ENCODE measurements around the gene GNG7.

GNG7 gene

GRCh38 chr19:2702170-2703076 lies at the start of gene GNG7:
Gene GNG7, minus strand, starts transcription at chr19:2702694. Its CDS starts 182,006 bp downstream, at chr19:2520688.
- DNase-seq (ENCODE audit: low read depth in 2 of 2), result peak; percentile 95 to 99

GRCh38 chr19:2751438-2751830 lies 48.9 kb upstream of the GNG7 start:
- no peak for DNase-seq (ENCODE audit: low read depth in 2 of 2)

DNA sequence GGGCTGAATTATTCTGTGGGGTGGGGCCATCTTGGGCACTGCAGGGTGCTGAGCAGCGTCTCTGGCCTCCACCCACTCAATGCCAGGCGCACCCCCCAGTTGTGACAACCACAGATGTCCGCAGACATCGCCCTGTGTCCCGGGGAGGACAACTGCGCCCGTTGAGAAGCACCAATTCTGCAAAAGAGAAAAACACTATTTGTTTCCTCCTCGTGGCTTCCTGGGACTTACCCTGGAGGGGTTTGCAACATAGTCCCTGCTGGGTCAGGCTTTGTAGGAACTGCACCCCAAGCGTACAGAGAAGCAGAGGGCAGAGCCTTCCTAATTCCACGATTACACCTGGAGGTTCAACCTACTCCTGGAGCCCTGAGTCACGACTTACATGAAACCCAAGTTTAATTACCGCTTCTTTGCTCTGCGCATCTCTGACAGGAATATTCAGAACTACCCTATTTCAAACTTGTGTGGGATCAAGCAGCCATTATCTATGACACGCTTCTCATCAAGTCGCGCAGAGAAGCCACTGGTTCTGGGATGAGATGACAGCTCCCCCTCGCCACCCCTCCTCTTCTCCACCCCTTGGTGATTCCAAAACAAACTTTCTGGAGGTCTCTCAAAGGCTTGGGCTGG lies 48.4 kb upstream of the GNG7 start:
- no peak for DNase-seq (ENCODE audit: low read depth in 2 of 2)

- no peak for DNase-seq (ENCODE audit: low read depth in 2 of 2)
These were observed 44.9 kb upstream of the GNG7 start for GRCh38 chr19:2747349-2747748.

DNA sequence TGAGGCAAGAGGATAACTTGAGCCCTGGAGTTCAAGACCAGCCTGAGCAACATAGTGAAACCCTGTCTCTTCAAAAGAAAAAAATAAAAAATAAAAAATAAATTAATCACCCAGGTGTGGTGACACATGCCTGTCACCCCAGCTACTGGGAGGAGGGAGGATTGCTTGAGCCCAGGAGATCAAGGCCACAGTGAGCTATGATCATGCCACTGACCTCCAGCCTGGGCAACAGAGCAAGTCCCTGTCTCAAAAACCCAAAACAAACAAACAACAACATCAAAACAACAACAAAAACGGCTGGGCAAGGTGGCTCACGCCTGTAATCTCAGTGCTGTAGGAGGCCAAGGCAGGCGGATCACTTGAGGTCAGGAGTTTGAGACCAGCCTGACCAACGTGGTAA lies 41.6 kb upstream of the GNG7 start:
- no peak for DNase-seq (ENCODE audit: low read depth in 2 of 2)

DNA sequence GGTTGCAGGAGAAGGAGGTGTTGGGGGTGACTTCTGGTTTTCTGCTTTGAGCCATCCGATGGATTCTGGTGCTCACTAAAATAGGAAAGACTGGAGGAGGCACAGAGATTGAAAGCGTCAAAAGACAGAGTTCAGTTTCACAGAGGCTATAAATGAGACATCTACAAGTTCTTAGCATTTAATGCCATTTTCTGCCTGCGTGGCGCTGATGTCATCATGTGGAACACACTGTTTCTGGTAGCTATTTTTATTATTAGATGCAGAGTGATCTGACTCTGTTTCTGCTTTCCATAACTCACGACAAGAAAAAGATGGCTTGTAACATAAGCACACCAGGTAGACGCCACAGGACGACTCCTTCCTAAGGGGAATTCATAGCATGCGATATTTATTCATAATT lies 40.6 kb upstream of the GNG7 start:
- DNase-seq (ENCODE audit: low read depth in 2 of 2), result no peak

DNA sequence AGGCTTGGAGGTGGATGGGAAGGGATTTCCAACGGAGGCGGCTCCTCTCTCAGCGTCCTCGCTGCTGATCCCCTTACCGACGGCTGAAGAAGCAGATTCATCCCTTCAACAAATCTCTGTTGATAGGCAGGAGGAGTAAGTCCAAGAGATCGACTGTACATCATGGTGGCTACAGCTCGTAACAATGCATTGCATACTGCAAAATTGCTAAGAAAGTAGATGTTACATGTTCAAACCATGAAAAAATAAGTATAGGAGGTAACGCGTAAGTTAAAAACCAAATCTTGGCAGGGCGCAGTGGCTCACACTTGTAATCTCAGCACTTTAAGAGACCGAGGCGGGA lies 37.8 kb upstream of the GNG7 start:
- DNase-seq (ENCODE audit: low read depth in 2 of 2), result no peak

- DNase-seq (ENCODE audit: low read depth in 2 of 2), result peak; percentile 98 to 99
These were observed 37.3 kb upstream of the GNG7 start, which contains the start of gene SLC39A3 for GRCh38 chr19:2739602-2740313. Gene SLC39A3, minus strand, starts transcription at chr19:2740017. Its CDS starts 2,760 bp downstream, at chr19:2737257.

DNA sequence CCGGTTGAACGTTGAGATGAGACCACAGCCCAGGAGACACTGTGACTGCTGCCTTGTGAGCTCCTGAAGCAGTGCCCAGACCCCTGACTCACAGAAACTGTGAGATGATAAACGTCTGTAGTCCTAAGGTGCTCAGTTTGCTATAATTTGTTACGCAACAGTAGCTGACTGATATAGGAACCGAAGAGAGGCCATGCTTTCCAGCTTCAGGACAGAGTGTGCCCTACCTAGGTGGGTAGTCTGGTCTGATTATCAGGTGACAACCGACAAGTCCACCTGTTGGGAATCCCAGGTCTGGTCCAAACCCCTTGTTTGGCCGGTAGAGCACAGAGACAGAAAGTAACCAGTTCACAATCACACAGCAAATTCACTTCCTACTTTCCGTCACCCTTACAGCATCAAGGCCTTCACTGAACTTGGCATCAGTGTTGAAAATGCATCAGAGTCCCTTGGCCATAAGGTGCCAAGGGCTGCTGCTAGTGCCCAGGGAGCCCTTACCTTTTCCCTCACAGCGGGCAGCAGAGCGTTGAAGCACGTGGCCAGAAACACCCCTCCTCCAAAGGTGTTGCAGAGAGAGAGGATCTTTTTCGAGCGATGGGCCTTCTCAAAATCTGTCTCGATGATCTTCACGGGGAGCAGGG lies 34.2 kb upstream of the GNG7 start:
- no peak for DNase-seq (ENCODE audit: low read depth in 2 of 2)

GRCh38 chr19:2735374-2735773 lies 32.9 kb upstream of the GNG7 start:
- no peak for DNase-seq (ENCODE audit: low read depth in 2 of 2)

DNA sequence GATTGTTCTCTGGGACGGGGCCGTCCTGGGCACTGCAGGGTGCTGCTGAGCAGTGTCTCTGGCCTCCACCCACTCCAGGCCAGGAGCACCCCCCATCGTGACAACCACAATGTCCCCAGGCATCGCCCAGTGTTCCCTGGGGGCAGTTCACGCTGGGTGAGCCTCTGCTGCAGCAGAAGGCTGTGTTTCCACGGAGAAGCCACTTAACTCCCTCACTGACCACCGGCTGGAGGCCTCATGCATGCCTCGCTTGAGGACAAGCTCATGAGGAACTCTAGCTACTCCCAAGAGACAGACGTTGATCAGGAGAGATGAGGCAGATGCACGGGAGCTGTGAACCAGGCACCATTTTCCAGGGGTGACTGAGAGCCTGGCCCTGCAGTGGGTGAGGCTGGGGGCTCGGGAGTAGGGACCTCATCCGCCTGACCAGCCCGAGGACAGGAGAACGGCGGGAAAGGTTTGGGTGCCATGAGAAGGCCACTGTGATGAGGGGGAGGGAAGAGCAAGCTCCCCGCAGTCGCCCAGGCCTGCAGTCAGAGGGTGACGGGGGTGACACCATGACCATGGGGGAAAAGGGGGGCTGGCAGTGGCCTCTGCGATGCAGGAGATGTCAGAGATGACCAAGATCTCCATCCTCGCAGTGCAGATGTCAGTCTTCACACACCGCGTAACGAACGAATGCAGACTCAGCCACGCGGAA lies 32.2 kb upstream of the GNG7 start:
- no peak for DNase-seq (ENCODE audit: low read depth in 2 of 2)

DNA sequence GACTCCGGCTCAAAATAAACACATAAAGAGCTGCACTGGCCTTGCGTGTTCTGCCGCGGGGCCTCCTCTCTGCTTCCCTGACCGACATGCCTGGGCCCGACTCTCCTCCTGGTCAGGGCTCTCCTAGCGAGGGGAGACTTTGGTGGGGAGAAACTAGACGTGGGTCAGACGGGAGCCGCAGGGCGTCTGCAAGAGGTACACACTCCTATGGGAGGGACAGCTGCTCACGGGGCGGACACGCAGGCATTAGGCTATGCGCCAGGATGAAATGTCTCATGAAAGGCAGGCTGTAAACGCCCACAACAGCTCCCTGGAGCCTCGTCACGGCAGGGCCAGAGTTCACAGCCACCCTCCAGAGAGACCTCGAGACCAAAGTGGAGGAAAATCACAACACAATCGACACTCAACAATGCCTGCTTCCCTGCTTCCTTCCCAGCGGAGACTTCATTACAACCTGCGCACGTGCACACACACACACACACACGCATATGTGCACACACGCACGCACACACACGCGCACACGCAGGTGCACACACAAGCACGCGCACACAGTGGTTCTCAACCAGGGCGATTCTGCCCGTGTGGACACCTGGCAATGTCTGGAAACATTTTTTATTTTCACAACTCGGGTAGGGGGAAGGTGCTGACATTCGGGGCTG lies 31.6 kb upstream of the GNG7 start:
- DNase-seq (ENCODE audit: low read depth in 2 of 2), result no peak

DNA sequence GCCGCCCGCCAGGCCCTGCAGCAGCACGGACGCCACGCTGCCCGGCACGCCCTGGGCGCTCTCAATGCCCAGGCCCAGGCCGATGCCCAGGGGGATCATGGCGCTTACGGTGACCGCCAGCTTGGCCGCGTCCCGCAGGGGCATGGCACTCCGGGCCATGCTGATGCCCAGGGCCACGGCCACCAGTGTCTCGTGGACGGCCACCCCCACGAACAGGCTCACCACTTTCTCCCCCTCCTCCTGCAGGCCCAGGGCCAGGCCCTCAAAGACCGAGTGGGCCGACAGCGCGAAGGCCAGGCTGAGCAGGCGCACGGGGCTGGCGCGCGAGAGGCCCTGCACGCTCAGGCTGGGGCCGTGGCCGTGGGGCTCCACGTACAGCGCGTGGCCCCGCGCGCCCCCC lies 30.4 kb upstream of the GNG7 start:
- DNase-seq (ENCODE audit: low read depth in 2 of 2), result no peak

DNA sequence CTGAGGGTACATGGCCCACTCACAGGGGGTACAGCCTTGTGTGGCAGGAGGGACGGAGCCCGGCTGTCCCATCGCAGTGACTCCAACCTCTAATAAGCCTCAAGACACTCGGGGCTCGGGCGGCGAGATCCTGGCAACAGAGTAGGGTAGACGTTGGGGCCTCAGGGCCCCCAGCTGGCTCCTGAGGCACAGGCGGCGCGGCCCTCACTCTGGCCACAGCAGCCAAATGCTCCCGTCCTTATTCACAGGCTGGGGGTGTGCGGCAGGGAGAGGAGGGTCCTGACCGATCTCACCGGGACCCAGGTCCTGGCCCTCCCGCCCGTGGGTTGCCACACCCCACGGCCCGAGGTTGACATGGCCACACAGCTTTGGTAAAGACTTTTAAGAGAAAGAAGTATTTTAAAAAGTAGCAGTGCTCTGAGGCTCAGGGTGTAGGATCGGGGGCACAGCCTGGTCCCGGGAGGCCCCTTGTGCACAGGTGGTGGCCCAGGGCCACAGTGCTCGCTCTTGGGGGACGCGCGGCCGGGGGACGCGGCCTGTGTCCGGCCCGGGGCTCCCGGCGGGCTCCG lies 29.7 kb upstream of the GNG7 start:
- no peak for DNase-seq (ENCODE audit: low read depth in 2 of 2)

GRCh38 chr19:2731181-2731995 lies 28.9 kb upstream of the GNG7 start:
- DNase-seq (ENCODE audit: low read depth in 2 of 2), result no peak

GRCh38 chr19:2729943-2730818 lies 27.7 kb upstream of the GNG7 start:
- no peak for DNase-seq (ENCODE audit: low read depth in 2 of 2)

- DNase-seq (ENCODE audit: low read depth in 2 of 2), result no peak
These were observed 26.4 kb upstream of the GNG7 start for GRCh38 chr19:2728783-2729387.

- DNase-seq (ENCODE audit: low read depth in 2 of 2), result no peak
These were observed 25.1 kb upstream of the GNG7 start for GRCh38 chr19:2727640-2727944.

All from stimulated activated CD4-positive, alpha-beta T cell treated with anti-CD3 and anti-CD28 coated beads, Interleukin-1b, Interleukin-23, amount 100 ng/mL, for 4 hours (primary cell).